Neutrophil (primary cell): ENCODE data around the gene NAPG.

Source experiments
- H3K27ac ChIP-seq: fragments of 200-600 bp; sonication (generic); 2 replicates; pipeline ENCODE4 v1.5.1; 2016; ENCODE audit warnings: mild to moderate bottlenecking, moderate library complexity
- H3K27me3 ChIP-seq: fragments of 200-600 bp; sonication (generic); 2 replicates; pipeline ENCODE4 v1.6.0; 2016; ENCODE audit warnings: mild to moderate bottlenecking
- H3K36me3 ChIP-seq: fragments of 200-600 bp; sonication (generic); 2 replicates; pipeline ENCODE4 v1.5.1; 2017
- H3K4me1 ChIP-seq, 2 experiments: fragments of 200-600 bp in 1 of 2; sonication (generic) in 1 of 2; 1 replicate in 1 of 2; 2 replicates in 1 of 2; pipeline versions ENCODE4 v1.5.1 to v1.6.1; 2013 to 2016; ENCODE audit warnings: low read depth in 1 of 2, low read length in 1 of 2, mild to moderate bottlenecking in 1 of 2, moderate library complexity in 1 of 2; ENCODE audit not compliant: control insufficient read depth in 1 of 2, insufficient read depth in 1 of 2
- H3K4me3 ChIP-seq, 2 experiments: fragments of 200-600 bp in 1 of 2; sonication (generic) in 1 of 2; 1 replicate in 1 of 2; 2 replicates in 1 of 2; pipeline ENCODE4 v1.5.1; 2013 to 2016; ENCODE audit warnings: low read depth in 1 of 2, low read length in 1 of 2, mild to moderate bottlenecking in 1 of 2, moderate library complexity in 1 of 2
- H3K9me3 ChIP-seq: fragments of 200-600 bp; sonication (generic); 2 replicates; pipeline ENCODE4 v1.5.1; 2016
- CTCF ChIP-seq: fragments of 200-600 bp; sonication (generic); IDR thresholded peaks from 2 replicates; pipeline ENCODE4 v1.5.1; 2016; ENCODE audit warnings: antibody characterized with exemption

Gene NAPG

GRCh38 chr18:10482363-10482984, 43.4 kb upstream of the NAPG start:
- no peak for TF ChIP-seq CTCF
- H3K9me3 ChIP-seq = no peaks in the 10 kb centered on the region

GRCh38 chr18:10482985-10483949, 42.6 kb upstream of the NAPG start:
- H3K27me3 ChIP-seq = peaks cover 2% of the 10 kb centered on the region
- H3K27ac ChIP-seq = no peak overlapping the region
- no peak for TF ChIP-seq CTCF
- H3K4me1 ChIP-seq = no peaks in the 10 kb centered on the region
- H3K4me3 ChIP-seq = no peak overlapping the region
- no peaks in the 10 kb centered on the region for H3K9me3 ChIP-seq
- H3K36me3 ChIP-seq = no peaks in the 10 kb centered on the region

More at GRCh38 chr18:10482363-10482984, 43.4 kb upstream of the NAPG start:
- no peaks in the 10 kb centered on the region for H3K4me1 ChIP-seq
- H3K27ac ChIP-seq = no peak overlapping the region
- H3K4me3 ChIP-seq = no peak overlapping the region
- peaks cover 7% of the 10 kb centered on the region for H3K27me3 ChIP-seq
- no peaks in the 10 kb centered on the region for H3K36me3 ChIP-seq

GRCh38 chr18:10485475-10485874, 40.4 kb upstream of the NAPG start:
- H3K4me1 ChIP-seq = no peaks in the 10 kb centered on the region
- no peak overlapping the region for H3K27ac ChIP-seq
- peaks cover 5% of the 10 kb centered on the region for H3K27me3 ChIP-seq
- no peaks in the 10 kb centered on the region for H3K9me3 ChIP-seq
- no peak for TF ChIP-seq CTCF
- H3K36me3 ChIP-seq = no peaks in the 10 kb centered on the region
- no peak overlapping the region for H3K4me3 ChIP-seq

- no peak for TF ChIP-seq CTCF
- no peak overlapping the region for H3K27ac ChIP-seq
- H3K4me1 ChIP-seq = no peaks in the 10 kb centered on the region
- H3K36me3 ChIP-seq = no peaks in the 10 kb centered on the region
- H3K4me3 ChIP-seq = no peak overlapping the region
- H3K9me3 ChIP-seq = no peaks in the 10 kb centered on the region
- H3K27me3 ChIP-seq = peaks cover 5% of the 10 kb centered on the region
Measured at GRCh38 chr18:10486362-10486761, 39.5 kb upstream of the NAPG start.

- TF ChIP-seq CTCF = no peak
- Histone ChIP-seq H3K4me3 (no peak overlapping the region), H3K4me1 (no peaks in the 10 kb centered on the region), H3K9me3 (no peaks in the 10 kb centered on the region), H3K36me3 (no peaks in the 10 kb centered on the region), H3K27me3 (peaks cover 5% of the 10 kb centered on the region), H3K27ac (no peak overlapping the region)
Measured at GRCh38 chr18:10487154-10487553, 38.7 kb upstream of the NAPG start.
